Left lobe of liver (tissue), 2 donors: ENCODE results near the gene FBXW4. TPM values are rescaled to one million over a fixed set of nuclear protein-coding genes. Genes with fewer than 3 reads are reported as not detected.

Source experiments
- ATAC-seq: fragments of 200-7000 bp; cut with Tn5 transposase; one replicate; pipeline ENCODE4 v1.9.1; 2020; ENCODE audit warnings: mild to moderate bottlenecking, moderate library complexity
- DNase-seq: peaks from one replicate; pipeline ENCODE4 v3.0.0-alpha.2; 2020; ENCODE audit warnings: low spot score
- total RNA-seq: library from RNA; stranded (reverse); gene quantifications from one replicate; pipeline ENCODE4 v1.2.1, GENCODE V29; 2021
- donor health status: DM: no; HTN: no; CAD: no; lungs with moderate emphysema.
- donor health status: DM: no; HTN: yes; CAD: no.

The FBXW4 gene
- total RNA-seq, 1 donor from 2014 or later: 32.2 TPM

GRCh38 chr10:101569622-101570427, 125.1 kb downstream of the FBXW4 start:
- DNase-seq (peak; percentile 80), ATAC-seq (peak; percentile 96)

GRCh38 chr10:101569323-101569621, 125.7 kb downstream of the FBXW4 start:
- no peak for ATAC-seq
- no peak for DNase-seq

GRCh38 chr10:101568054-101568745, 126.8 kb downstream of the FBXW4 start:
- ATAC-seq (no peak), DNase-seq (no peak)

GRCh38 chr10:101567165-101568006, 127.6 kb downstream of the FBXW4 start:
- DNase-seq (no peak), ATAC-seq (no peak)

GRCh38 chr10:101566333-101567164, 128.4 kb downstream of the FBXW4 start:
- DNase-seq: peak; percentile 36
- no peak for ATAC-seq

GRCh38 chr10:101565936-101566332, 129.0 kb downstream of the FBXW4 start:
- DNase-seq: peak; percentile 23
- no peak for ATAC-seq

GRCh38 chr10:101565370-101565900, 129.5 kb downstream of the FBXW4 start:
- ATAC-seq (no peak), DNase-seq (peak; percentile 18)

GRCh38 chr10:101564490-101564991, 130.4 kb downstream of the FBXW4 start:
- no peak for ATAC-seq
- DNase-seq: peak; percentile 41

- ATAC-seq (no peak), DNase-seq (no peak)
Measured at GRCh38 chr10:101563497-101564040, 131.4 kb downstream of the FBXW4 start.

GRCh38 chr10:101563007-101563406, 132.0 kb downstream of the FBXW4 start:
- DNase-seq (no peak), ATAC-seq (no peak)

GRCh38 chr10:101562231-101562630, 132.7 kb downstream of the FBXW4 start:
- DNase-seq (no peak), ATAC-seq (no peak)

GRCh38 chr10:101561068-101561915, 133.7 kb downstream of the FBXW4 start:
- no peak for DNase-seq
- no peak for ATAC-seq

Other genes starting within 250 kb of the FBXW4 start
- gene POLL, start 106.9 kb downstream of the FBXW4 start, total RNA-seq: 16.6 TPM
- 3.6 TPM for gene DPCD, start 106.8 kb downstream of the FBXW4 start, total RNA-seq
- gene FGF8, start 80.9 kb upstream of the FBXW4 start, total RNA-seq: not detected
- gene NPM3, start 88.3 kb upstream of the FBXW4 start, total RNA-seq: 7.2 TPM
- 32.8 TPM for gene OGA, start 123.3 kb upstream of the FBXW4 start, total RNA-seq
- gene KCNIP2, start 148.6 kb upstream of the FBXW4 start, total RNA-seq: 1.4 TPM